Renal cortical epithelial cell (primary cell): Measurements from ENCODE around the gene PLPPR2. TPM values are rescaled to one million over a fixed set of nuclear protein-coding genes. Genes with fewer than 3 reads are reported as not detected.
A peak's percentile ranks its signal among the peaks of the same experiment; 100 is the strongest.
"Not testable (repeated sequence)": the region's sequence is repeated elsewhere in the genome, so short reads cannot be mapped to it uniquely, and the experiment has no call there.

Source experiments
- DNase-seq: peaks from one replicate; pipeline ENCODE4 v3.0.0-alpha.2; 2011; ENCODE audit warnings: low read depth
- total RNA-seq: library from RNA; depleted of rRNA; stranded (reverse); fragments of >200 nt; gene quantifications from 2 replicates; pipeline ENCODE4 v1.2.3, GENCODE V29; 2014

PLPPR2 gene, protein sequence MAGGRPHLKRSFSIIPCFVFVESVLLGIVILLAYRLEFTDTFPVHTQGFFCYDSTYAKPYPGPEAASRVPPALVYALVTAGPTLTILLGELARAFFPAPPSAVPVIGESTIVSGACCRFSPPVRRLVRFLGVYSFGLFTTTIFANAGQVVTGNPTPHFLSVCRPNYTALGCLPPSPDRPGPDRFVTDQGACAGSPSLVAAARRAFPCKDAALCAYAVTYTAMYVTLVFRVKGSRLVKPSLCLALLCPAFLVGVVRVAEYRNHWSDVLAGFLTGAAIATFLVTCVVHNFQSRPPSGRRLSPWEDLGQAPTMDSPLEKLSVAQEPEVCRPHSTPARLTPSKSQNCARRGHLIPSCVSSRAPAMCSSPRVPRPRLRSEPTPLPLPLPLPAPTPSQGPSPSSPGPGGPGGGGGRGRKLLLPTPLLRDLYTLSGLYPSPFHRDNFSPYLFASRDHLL
- total RNA-seq: 3.3 and 14.5 TPM in 2 replicates

DNA sequence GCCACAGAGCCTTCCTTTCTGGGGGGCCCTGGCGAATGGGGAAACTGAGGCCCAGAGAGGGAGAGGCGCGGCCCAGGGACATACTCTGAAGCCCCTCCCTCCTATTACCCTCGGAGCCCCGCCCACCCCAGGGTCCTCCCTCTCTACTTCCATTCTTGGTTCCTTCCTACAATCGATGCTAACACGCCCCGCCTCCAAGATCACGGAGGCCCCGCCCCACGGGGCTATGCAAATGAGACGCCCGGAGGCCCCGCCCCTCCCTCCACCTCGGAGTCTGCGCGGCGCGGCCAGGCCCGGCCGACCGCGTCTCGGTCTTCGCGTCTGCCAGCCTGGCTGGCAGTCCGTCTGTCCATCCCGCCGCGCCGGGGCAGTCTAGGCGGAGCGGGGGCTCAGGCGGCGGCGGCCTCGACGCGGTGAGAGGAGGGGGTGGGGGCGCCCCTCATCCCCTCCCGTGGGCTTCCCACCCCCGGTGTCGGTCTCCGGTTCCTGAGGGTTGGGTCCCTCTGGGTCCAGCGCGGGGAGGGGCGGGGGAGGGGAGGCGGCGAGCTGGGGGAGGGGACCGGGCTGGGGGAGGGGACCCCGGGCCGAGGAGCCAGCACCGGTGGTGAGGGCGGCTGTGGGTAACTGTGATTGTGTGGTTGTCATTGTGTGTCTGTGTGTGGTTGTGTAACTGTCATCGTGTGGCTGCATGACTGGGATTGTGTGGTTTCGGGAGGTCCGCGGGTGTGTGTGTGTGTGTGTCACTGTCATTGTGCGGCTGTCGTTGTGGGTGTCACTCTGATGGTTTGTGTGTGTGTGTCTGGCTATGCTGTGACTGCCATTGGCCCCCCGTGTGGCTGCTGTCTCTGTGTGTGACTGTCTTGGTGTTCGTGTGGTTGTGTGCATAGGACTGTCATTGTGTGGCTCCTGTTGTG is at the start of gene PLPPR2:
TSS of gene PLPPR2 (plus strand) at position 273 of the 914 bp plus-strand sequence. CDS start 2,242 bp downstream, outside the sequence.
- peak; percentile 63 for DNase-seq

DNA sequence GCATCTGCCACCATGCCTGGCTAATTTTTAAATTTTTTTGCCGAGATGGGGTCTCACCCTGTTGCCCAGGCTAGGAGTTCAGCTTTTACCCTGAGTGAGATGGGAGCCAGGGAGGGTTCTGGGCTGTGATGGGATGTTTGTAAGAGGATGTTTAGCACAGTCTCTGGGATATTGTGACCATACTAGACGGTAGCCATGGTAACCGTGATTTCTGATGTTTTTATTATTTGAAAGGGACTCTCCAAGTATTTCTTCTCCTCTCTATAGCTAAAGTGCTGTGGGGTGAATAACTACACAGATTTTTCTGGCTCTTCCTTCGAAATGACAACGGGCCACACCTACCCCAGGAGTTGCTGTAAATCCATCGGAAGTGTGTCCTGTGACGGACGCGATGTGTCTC is 48.9 kb upstream of the PLPPR2 start:
- no peak for DNase-seq

DNA sequence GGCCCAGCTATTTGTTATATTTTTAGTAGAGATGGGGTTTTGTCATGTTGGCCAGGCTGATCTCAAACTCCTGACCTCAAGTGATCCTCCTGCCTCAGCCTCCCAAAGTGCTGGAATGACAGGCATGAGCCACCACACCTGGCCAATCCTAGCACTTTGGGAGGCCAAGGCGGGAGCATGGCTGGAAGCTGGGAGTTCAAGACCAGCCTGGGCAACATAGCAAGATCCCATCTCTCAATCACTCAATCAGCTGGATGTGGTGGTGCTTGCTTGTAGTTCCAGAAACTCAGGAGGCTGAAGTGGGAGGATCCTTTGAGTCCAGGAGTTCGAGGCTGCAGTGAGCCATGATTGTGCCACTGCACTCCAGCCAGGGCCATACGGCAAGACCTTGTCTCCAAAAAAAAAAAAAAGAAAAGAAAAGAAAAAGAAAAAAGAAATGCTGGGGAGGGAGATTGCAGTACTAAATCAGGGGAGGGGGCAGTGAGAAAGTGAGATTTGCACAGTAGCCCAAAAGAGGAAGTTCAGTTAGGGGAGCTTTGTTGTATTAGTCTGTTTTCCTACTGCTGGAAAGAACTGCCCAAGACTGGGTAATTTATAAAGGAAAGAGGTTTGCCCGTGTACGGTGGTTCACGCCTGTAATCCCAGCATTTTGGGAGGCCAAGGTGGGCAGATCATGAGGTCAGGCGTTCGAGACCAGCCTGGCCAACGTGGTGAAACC is 34.8 kb upstream of the PLPPR2 start:
- not testable (repeated sequence) for DNase-seq

DNA sequence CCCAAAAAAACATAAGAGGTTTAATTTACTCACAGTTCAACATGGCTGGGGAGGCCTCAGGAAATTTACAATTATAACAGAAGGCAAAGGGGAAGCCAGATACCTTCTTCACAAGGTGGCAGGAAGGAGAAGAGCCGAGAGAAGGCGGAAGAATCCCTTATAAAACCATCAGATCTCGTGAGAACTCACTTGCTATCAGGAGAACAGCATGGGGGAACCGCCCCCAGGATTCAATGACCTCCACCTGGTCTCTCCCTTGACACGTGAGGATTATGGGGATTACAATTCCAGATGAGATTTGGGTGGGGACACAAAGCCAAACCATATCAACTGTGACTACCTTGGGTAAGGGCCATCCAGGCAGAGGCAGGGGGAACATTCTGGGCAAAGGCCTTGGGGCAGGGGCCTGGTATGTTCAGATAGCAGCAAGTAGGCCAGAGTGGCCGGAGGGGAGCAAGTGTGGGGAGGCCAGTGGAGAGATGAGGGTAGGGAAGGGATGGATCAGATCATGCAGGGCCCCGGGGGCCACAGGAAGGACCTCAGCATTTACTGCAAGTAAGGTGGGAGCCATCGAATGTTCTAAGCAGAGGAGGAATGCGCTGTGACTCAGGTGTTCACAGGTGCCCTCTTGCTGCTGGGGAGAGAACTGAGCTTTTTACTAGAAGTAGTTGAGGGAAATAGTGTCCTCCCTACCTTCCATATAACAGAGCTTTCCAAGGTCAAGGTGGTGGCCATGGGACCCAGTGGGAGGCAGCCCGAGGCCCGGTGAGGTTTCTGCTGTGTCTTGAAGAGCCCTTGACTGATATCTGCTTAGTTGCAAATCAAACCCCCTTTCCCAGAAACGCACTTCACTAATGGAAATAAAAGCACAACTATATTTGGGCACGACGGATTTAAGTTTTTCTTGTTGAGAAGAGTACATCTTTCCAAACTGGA is 33.8 kb upstream of the PLPPR2 start:
- DNase-seq: no peak

DNA sequence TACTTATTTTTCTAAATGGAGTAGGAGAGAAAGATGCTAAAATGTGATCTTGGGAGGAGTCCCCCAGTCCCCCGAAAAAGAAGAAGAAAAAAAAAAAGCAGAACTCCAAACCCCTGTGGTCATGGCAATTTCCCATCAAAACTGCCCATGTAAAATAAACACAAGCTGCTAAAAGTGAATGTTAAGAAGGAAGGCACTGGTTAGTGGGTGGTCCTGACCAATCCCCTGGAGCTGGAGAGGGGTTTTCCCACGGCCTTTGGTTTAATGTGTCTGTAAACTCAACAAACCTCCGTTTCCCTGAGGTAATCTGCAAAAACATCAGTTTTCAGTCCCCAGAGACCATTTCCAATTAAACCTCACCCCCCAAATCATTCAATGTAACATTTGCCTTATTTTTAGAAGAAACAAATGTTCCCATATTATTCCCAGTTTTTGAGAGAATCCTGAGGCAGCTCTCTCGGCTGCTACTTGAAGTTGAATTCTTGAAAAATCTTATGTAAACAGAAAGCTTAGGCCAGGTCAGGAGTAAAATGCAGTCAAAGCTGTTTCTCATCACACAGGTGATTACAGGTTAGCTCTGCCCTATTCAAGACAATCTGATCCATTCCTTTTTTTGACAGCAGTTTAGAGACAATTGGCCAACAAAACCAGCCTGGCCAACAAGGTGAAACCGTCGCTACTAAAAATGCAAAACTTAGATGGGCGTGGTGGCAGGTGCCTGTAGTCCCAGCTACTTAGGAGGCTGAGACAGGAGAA is 32.8 kb upstream of the PLPPR2 start:
- DNase-seq: peak; percentile 33

DNA sequence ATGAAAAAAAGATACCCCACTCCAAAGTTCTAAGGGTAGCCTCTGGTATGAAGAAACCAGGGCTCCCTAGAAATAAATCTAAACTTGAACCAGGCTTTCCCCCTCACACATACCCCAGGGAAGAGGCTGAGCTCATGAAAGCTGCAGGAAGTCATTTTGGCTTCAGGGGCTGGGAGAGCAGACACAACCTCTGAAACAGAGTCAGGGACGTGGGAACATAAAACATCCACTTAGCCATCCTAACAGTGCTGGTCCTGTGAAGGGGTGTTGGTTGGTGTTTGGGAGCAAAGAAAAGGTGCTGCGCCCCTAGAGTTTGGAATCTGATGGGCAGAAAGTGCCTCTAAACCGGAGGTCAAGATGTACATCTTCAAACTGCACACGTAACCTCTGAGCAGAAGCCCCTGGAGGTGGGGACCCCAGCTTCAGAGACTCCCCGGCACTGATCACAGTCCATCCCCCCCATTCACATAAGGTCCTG is 31.6 kb upstream of the PLPPR2 start:
- DNase-seq: no peak

DNA sequence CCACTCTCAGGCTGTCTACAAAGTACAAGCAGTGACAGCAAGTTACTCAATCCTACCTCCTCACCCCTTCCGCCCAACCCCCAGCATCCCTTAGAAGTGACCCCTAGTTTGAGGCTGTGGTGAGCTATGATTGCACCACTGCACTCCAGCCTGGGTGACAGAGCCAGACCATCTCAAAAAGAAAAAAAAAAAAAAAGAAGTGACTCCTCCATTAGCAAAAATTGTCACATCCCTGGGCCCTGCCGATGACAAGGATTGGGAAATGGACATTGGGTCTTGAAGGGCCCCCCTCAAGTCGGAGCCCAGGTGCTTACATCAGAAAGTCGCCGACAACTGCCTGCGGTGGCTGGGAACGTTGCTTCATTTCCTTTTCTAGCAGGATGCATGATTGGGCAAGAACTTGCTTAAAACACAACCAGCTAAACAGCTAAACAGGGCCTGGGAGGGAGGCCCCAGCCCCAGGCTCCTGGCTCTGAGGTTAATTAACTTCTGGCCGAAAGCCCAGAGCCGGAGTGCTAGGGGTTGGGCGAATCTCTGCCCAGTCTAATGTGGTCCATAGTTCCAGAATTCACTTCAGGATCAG is 31.1 kb upstream of the PLPPR2 start:
- peak; percentile 98 for DNase-seq

DNA sequence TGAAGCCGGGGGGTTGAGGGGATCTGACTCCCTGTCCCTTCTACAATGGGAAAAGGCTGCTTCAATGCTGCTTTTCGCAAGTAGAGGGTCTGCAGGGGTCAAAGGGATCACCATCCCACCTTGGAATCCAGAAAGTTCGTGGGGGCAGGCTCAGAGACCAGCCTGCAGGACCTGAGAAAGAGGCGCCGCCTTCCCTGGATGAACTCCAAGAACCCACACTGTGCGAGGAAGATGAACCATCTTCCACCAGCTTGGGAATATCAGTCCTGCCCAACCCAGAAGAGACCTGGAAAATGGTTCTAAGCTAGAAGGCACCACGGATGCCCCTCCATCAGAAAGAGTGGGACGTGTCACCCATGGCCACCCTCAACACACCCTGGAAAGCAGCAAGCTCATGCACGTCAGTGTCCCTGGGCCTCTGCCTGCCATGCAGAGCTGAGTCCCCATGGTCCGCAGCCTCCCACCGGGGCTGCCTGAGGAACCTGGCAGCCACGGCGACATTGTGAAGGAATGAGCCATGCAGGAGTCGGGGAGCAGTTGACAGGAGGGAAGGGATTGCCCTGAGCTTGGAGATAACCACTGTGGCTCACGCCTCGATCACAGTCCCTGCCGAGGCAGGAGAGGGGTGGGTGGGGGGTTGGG is 30.4 kb upstream of the PLPPR2 start:
- DNase-seq: no peak

DNA sequence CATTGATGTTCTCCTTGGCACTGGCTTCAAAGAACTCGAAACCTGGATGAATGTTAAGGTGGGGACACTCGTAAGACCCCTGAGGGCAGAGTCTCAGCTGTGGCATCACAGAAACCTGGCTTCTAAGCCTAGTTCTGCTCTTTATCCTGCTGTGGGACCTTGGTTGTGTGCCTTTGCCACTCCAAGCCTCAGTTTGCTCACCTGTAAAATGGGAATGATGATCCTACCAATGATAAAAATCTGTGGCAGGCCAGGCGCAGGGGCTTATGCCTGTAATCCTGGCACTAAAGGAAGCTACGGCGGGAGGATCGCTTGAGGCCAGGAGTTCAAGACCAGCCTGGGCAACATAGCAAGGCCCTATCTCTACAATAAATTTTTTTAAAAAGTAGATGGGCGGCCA is 29.7 kb upstream of the PLPPR2 start:
- no peak for DNase-seq

DNA sequence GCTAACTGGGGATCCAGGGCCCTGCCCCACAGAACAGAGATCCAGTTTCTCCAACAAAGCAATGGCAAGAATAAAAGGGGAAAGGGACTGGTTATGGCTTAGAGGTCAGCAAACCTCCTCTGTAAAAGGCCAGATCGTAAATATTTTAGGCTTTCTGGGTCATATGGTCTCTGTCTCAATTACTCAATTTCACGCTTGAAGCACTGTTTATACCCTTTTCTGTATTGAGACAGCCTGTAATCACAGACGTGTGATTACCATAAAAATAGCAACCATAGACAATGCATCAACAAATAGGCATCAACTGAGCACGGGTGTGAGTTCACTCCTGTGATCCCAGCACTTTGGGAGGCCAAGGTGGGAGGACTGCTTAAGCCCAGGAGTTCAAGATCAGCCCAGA is 25.1 kb upstream of the PLPPR2 start:
- DNase-seq: no peak

DNA sequence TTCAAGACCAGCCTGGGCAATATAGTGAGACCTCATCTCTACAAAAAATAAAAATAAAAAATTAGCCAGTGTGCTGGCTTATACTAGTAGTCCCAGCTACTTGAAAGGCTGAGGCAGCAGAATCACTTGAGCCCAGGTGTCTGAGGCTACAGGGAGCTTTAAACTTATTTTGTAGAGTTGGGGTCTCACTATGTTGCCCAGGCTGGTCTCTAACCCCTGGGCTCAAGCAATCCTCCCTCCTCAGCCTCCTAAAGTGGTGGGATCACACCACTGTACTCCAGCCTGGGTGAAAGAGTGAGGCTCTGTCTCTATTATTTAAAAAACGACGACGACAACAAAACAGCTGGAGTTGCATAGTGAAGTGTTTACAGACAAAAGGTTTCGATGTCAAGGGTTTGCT is 23.7 kb upstream of the PLPPR2 start:
- no peak for DNase-seq

DNA sequence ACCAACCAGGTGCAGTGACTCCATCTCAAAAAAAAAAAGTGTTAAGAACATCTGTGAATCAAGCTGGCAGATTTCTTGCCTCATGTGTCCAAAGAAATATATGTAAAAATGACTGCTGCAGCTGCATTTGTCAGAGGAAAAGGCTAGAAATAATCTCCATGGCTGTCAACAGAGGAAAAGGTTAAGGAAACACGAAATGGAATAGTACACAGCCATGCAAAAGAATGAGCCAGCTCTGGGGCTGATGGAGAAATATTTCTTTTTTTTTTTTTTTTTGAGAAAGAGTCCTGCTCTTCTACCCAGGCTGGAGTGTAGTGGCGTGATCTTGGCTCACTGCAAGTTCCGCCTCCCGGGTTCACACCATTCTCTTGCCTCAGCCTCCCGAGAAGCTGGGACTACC is 22.4 kb upstream of the PLPPR2 start:
- DNase-seq: no peak

DNA sequence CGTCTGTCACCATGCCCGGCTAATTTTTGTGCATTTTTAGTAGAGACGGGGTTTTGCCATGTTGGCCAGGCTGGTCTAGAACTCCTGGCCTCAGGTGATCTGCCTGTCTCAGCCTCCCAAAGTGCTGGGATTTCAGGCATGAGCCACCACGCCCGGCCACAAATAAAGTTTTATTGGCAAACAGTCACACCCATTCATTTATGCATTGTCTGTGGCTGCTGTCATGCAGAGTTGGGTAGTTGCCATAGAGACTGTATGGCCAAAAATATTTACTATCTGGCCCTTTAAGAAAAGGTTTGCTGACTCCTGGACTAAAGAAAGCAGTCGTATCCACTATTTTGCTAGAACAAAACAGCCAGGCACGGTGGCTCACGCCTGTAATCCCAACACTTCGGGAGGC is 21.4 kb upstream of the PLPPR2 start:
- peak; percentile 62 for DNase-seq

DNA sequence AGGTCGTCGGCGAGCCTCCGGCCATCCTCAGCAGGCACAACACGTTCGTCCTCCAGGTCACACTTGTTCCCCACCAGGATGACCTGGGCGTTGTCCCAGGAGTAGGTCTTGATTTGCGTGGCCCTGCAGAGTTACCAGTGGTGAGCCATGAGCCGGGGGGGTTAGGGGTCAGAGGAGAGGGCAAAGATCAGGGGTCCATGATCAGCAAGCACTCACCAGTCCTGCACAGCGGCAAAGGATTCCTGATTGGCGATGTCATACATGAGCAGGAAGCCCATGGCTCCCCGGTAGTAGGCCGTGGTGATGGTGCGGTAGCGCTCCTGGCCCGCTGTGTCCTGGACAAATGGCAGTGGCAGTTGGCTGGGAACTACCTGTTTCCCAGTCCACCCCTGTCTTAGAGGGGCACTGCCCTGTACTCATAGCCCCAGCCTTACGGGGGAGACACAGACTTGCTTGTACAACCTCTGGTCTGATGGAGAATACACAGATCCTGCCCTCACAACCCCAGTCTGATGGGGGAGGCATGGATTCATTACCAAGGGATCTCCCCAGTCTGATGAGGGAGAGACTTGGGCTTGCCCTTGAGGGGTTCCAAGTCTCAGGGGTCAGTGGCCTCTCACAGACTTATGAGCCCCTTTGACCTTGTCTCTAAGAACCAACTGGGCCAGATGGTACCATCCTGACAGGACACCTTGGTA is 19.6 kb upstream of the PLPPR2 start:
- no peak for DNase-seq

DNA sequence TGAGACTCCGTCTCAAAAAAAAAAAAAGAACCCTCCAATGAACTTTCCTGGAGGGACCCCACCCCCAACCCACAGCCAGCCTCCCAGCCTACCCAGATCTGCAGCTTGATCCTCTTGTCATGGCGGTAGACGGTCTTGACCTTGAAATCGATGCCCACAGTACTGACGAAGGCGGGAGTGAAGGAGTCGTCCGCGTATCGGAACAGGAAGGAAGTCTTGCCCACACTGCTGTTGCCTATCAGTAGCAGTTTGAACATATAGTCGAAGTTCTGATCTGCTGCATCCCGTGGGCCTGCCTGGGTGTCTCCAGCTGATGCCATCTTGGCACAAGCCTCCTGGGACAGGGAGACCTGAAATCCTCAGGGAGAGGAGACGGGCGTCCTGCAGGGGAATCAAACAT is 18.2 kb upstream of the PLPPR2 start:
- no peak for DNase-seq

DNA sequence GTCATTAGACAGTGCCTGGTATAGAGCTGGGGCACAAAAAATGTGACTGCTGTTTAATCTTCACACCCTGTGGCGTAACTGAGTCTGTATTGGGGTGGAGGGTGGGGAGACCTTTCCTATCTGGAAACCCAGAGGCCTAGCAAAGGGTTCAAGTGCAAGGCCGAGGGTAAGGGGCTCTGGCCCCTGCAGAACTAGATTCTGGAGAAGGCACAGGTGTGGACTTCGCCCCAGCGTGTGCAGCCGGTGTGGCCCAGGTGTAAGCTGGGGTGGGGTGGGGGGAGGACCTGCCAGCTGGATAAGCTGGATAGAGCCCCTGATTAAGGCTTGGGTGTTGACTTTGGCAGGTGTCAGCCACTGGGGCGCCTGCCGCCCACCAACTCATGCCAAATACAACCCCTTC is 17.1 kb upstream of the PLPPR2 start:
- DNase-seq: no peak

DNA sequence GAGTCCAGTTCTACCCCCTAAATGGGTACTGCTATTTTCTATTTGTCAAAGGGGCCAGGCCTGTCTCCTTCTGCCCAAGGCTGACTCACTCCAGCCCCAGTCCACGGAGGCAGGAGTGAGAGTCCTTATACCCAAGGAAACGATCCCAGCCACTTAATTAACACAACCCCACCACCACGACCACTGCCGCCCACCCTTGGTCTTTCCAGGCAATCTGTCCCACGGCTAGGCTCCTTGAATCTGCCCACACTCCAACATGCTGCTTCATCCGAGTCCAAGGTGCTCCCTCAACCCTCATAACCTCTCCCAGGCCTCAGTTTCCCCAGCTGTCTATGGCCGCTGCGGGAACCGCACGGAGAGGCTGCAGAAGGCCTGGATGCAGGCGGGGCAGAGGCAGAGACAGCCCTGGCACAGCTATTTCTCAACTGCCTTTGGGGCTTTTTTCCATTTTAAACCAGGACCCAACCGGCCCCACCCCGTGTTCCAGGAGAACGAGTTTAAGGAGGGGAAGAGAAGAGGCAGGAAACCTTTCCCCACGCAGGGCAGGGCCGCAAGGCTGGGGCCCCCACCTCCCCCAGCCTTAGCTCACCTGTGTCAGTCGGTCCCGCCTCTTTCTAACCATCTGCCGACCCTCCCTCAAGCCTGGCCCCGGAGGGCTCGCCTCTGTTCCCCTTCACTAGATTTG is 16.5 kb upstream of the PLPPR2 start:
- DNase-seq: peak; percentile 49
